DOHH2 (cell line): ENCODE data around the gene MAF.

Source experiments
- H3F3A ChIP-seq: fragments of 200-600 bp; sonication (generic), shearing (Covaris generic); 2 replicates; pipeline ENCODE4 v1.6.0; 2016; ENCODE audit warnings: antibody characterized with exemption, mild to moderate bottlenecking; ENCODE audit not compliant: control insufficient read depth, insufficient read depth
- H3K27ac ChIP-seq: fragments of 200-600 bp; sonication (generic); 2 replicates; pipeline ENCODE4 v1.5.1; 2014; ENCODE audit warnings: low read depth, mild to moderate bottlenecking, low read length, moderate library complexity
- H3K27me3 ChIP-seq: fragments of 200-600 bp; sonication (generic); 2 replicates; pipeline ENCODE4 v1.6.1; 2014; ENCODE audit warnings: mild to moderate bottlenecking, low read length, mixed read lengths; ENCODE audit not compliant: control insufficient read depth
- H3K36me3 ChIP-seq: fragments of 200-600 bp; sonication (generic); 2 replicates; pipeline ENCODE4 v1.6.1; 2014; ENCODE audit warnings: mild to moderate bottlenecking, low read length, moderate library complexity, mixed read lengths; ENCODE audit not compliant: control insufficient read depth
- H3K4me1 ChIP-seq: fragments of 200-600 bp; sonication (generic); 2 replicates; pipeline ENCODE4 v1.6.1; 2014; ENCODE audit warnings: mild to moderate bottlenecking, low read length, mixed read lengths; ENCODE audit not compliant: control insufficient read depth
- H3K4me2 ChIP-seq: fragments of 200-600 bp; sonication (generic); 2 replicates; pipeline ENCODE4 v1.6.0; 2014; ENCODE audit warnings: mild to moderate bottlenecking, low read length, moderate library complexity
- H3K4me3 ChIP-seq: fragments of 200-600 bp; sonication (generic); 2 replicates; pipeline ENCODE4 v1.5.1; 2014; ENCODE audit warnings: mild to moderate bottlenecking, low read length, mixed read lengths
- H3K79me2 ChIP-seq: fragments of 200-600 bp; sonication (generic); 2 replicates; pipeline ENCODE4 v1.6.1; 2014; ENCODE audit warnings: mild to moderate bottlenecking, low read length, mixed read lengths; ENCODE audit not compliant: control insufficient read depth
- H3K9me2 ChIP-seq: fragments of 200-600 bp; sonication (generic); replicated peaks from 2 replicates; pipeline ENCODE4 v1.6.1; 2014; ENCODE audit warnings: mild to moderate bottlenecking, low read length, mixed read lengths; ENCODE audit not compliant: control insufficient read depth
- H3K9me3 ChIP-seq: fragments of 200-600 bp; sonication (generic); 2 replicates; pipeline ENCODE4 v1.6.1; 2014; ENCODE audit warnings: antibody characterized with exemption, low read length, mixed read lengths; ENCODE audit not compliant: control insufficient read depth, insufficient read depth
- H4K20me1 ChIP-seq: fragments of 200-600 bp; sonication (generic); 2 replicates; pipeline ENCODE4 v1.6.0; 2014; ENCODE audit warnings: low read depth, mild to moderate bottlenecking, antibody characterized with exemption, low read length, moderate library complexity; ENCODE audit not compliant: control insufficient read depth, insufficient read depth
- CTCF ChIP-seq: fragments of 200-600 bp; sonication (generic); IDR thresholded peaks from one replicate; pipeline ENCODE4 v1.5.1; 2014; ENCODE audit warnings: antibody characterized with exemption, mild to moderate bottlenecking, low read depth, low read length; ENCODE audit not compliant: poor library complexity, severe bottlenecking
- EZH2phosphoT487 ChIP-seq: fragments of 200-600 bp; sonication (generic); IDR thresholded peaks from 2 replicates; pipeline ENCODE4 v1.6.1; 2017; ENCODE audit warnings: borderline replicate concordance, mild to moderate bottlenecking, antibody characterized with exemption, low read length, moderate library complexity, mixed read lengths

MAF gene

GRCh38 chr16:79599837-79600637 lies 500 bp downstream of the MAF start:
- Histone ChIP-seq H3K79me2 (no peaks in the 10 kb centered on the region), H3K9me2 (no peaks in the 10 kb centered on the region), H3K4me1 (no peaks in the 10 kb centered on the region; the same call in 1 of the 2 replicates), H3F3A (no peaks in the 10 kb centered on the region), H3K27ac (no peak overlapping the region), H3K27me3 (peaks cover 3% of the 10 kb centered on the region; the same call in 1 of the 2 replicates), H3K9me3 (no peaks in the 10 kb centered on the region), H3K36me3 (no peaks in the 10 kb centered on the region), H4K20me1 (no peaks in the 10 kb centered on the region), H3K4me2 (no peak overlapping the region), H3K4me3 (no peak overlapping the region)
- TF ChIP-seq EZH2phosphoT487 (no peak), CTCF (no peak)

GRCh38 chr16:79599256-79599836 lies 1.2 kb downstream of the MAF start:
- Histone ChIP-seq H3K4me1 (no peaks in the 10 kb centered on the region; the same call in 1 of the 2 replicates), H3K4me3 (no peak overlapping the region), H3F3A (no peaks in the 10 kb centered on the region), H4K20me1 (no peaks in the 10 kb centered on the region), H3K27me3 (peaks cover 3% of the 10 kb centered on the region; the same call in 1 of the 2 replicates), H3K9me2 (no peaks in the 10 kb centered on the region), H3K4me2 (no peak overlapping the region), H3K36me3 (no peaks in the 10 kb centered on the region), H3K79me2 (no peaks in the 10 kb centered on the region), H3K9me3 (no peaks in the 10 kb centered on the region), H3K27ac (no peak overlapping the region)
- TF ChIP-seq EZH2phosphoT487 = no peak
- TF ChIP-seq CTCF = no peak

- Histone ChIP-seq H3K4me3 (no peak overlapping the region), H3K79me2 (no peaks in the 10 kb centered on the region), H3K4me1 (no peaks in the 10 kb centered on the region; the same call in 1 of the 2 replicates), H3K4me2 (no peak overlapping the region), H3K9me2 (no peaks in the 10 kb centered on the region), H3F3A (no peaks in the 10 kb centered on the region), H3K27me3 (no peaks in the 10 kb centered on the region), H4K20me1 (no peaks in the 10 kb centered on the region), H3K27ac (no peak overlapping the region), H3K9me3 (no peaks in the 10 kb centered on the region), H3K36me3 (no peaks in the 10 kb centered on the region)
- TF ChIP-seq CTCF = no peak
- no peak for TF ChIP-seq EZH2phosphoT487
Observed at GRCh38 chr16:79598348-79599181, 2.0 kb downstream of the MAF start.
